ENCODE measurements around the gene TNFSF12.
A peak's percentile ranks its signal among the peaks of the same experiment; 100 is the strongest.

The TNFSF12 gene

DNA sequence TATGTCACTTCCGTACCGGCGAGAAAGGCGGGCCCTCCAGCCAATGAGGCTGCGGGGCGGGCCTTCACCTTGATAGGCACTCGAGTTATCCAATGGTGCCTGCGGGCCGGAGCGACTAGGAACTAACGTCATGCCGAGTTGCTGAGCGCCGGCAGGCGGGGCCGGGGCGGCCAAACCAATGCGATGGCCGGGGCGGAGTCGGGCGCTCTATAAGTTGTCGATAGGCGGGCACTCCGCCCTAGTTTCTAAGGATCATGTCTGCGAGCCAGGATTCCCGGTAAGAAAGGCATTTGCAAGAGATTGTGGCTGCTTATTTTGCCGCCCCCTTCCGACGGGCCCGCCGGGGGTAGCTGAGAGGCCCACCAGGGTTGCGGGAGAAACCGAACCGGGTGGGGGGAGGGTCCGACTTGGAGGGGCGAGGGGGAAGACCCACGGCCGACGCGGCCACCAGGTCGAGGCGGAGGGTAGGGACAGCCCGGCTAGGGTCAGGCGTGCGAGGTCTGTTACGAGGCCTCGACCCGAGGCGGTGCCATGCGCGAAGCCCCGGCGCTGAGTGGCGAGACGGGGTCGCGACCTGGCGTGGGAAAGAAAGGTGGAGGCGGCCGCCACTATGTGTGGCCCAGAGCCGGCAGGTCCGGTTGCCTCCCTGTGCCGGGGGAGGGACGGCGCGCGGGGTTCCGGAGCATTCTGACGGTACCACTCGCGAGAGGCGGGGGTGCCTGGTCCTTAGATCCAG is 23.9 kb downstream of the TNFSF12 start:
- peak; percentile 98 for DNase-seq

- DNase-seq = peak; percentile 74
Observed at GRCh38 chr17:7573324-7574080, 24.6 kb downstream of the TNFSF12 start.

DNA sequence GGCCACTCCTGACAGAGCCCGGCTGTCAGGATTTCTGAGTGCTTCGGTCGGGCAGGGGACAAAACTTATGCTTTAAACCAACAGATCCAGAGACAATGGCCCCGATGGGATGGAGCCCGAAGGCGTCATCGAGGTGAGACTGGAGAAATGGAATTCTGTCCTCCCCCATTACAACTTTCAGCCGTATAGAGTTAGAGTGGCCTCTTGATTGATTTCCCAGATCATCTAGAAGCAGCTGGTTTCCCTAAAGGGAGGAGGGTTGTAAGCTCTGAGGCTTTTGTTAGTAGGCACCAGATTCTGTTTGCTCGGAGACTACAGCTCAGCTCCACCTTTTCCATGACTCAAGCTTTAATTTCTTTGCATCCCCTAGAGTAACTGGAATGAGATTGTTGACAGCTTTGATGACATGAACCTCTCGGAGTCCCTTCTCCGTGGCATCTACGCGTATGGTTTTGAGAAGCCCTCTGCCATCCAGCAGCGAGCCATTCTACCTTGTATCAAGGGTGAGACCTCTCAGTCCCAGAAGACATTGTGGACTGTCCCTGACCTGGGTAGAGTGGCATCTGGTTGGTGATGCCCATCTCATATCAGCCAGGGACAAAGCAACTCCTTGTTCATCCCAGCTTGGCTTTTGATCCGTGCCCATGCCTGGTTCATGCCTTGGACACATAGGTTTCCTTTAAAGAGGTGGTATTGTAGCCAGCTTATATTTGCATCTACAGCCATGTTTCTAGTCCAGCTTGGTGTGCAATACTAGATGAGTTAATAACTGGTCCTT is 25.5 kb downstream of the TNFSF12 start:
- no peak for DNase-seq

GRCh38 chr17:7575481-7575883 is 26.6 kb downstream of the TNFSF12 start:
- DNase-seq = no peak

GRCh38 chr17:7575959-7576358 is 27.1 kb downstream of the TNFSF12 start:
- no peak for DNase-seq

DNA sequence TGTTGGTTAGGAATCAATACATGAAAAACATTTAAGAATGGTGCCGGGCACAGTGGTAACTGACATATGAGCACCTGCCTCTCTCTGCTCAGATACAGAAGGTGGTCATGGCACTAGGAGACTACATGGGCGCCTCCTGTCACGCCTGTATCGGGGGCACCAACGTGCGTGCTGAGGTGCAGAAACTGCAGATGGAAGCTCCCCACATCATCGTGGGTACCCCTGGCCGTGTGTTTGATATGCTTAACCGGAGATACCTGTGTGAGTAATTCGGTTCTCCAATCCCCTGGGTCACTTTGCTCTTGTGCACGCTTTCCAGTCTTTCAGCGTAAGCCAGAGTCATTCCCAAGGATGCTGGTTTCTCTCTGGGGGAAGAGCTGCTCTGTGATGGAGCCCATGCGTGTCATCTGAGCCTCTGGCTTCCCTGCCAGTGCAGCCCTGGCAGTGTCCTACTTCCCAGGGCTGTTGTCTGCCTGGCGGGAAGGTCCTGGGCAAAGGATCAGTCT is 27.6 kb downstream of the TNFSF12 start:
- no peak for DNase-seq

GRCh38 chr17:7577327-7578199 is 28.7 kb downstream of the TNFSF12 start:
- DNase-seq = no peak

- DNase-seq = no peak
Observed at GRCh38 chr17:7579001-7579833, 30.4 kb downstream of the TNFSF12 start, which contains the start of gene CD68. Gene CD68, plus strand, starts transcription at chr17:7579638. Its CDS starts 40 bp downstream, at chr17:7579678.

- DNase-seq = no peak
Observed at GRCh38 chr17:7579834-7580603, 31.2 kb downstream of the TNFSF12 start.

GRCh38 chr17:7580604-7581575 is 32.0 kb downstream of the TNFSF12 start:
- DNase-seq = no peak

DNA sequence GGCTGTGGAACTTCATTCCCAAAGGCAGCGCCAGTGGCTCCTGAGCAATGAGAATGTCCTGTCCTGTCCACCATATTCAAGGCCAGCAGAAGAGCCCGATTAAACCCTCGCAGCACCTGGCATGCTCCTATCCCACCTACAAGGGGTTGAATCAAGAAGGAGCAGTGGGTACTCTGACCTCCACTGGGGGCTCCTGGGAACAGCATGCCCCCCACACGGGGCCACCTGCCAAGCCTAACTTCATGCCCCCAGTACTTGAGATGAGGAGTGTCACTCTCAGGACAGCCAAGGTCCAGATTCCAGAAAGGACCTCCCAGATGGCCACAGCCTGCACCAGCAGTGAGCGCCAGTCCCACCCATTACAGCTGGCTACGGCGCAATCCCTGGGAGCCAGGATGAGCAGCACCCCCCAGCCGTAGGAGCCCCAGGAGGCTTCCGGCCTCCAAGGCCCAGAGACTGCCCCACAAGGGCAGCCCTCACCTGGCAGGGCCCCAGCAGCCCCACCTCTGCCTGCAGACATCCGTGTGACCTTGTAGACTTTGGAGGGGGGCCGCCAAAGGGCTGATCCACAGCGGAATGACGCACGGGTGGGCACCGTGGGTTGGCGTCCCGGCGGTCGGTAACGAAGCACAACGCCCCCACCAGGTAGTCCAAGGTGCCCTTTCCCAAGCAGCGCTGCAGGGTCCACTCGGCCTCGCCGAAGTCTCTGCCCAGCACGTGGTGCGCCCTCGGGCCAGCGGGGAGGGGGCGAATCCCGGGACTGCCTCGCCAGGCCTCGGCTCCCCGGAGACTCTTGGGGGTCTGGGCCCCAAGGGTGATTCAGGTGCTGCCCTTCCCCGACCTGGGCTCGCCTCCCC is 33.8 kb downstream of the TNFSF12 start:
- DNase-seq = no peak

DNA sequence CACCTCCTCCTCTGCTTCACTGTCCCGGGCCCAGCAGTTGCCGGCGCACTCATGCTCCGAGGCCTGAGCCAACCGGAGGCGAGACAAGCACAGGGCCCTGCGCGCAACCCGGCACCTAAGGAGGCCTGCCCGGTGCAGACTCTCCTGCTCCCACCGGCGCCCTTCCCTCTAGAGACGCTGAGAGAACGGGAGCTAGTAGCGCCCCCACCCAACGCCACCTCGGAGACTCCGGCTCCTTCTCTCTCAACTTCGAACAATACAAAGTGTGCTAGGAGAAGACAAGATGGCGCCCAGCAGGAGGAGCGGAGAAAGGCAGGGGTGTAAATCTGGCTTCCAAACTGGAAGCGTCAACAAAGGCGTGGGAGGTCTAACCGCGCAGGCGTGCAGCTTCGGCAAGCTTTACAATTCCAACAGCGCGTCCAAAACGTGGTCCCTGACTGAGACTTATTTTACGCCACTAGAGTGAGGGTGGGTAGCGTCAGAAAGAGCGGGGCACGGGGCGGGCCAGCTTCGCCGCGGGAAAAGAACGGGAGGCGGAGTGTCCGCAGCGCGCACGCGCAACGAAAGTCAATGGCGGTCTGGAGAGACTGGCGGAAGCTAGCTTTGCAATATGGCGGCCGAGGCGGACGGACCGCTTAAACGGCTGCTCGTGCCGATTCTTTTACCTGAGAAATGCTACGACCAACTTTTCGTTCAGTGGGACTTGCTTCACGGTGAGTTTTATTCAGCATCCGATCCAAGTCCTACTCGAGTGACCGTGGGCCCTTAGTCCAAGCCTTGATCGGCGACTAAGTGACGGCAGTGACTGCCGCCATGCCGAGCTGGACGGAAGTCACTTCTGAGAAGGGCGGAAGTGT is 34.6 kb downstream of the TNFSF12 start, which contains the start of gene MPDU1:
Gene MPDU1 (plus strand): TSS at position 600 of the 857 bp plus-strand sequence. CDS start 11 bp downstream, at position 611.
- DNase-seq = peak; percentile 98

- DNase-seq = peak; percentile 46
Observed at GRCh38 chr17:7586673-7587419, 38.0 kb downstream of the TNFSF12 start.

DNA sequence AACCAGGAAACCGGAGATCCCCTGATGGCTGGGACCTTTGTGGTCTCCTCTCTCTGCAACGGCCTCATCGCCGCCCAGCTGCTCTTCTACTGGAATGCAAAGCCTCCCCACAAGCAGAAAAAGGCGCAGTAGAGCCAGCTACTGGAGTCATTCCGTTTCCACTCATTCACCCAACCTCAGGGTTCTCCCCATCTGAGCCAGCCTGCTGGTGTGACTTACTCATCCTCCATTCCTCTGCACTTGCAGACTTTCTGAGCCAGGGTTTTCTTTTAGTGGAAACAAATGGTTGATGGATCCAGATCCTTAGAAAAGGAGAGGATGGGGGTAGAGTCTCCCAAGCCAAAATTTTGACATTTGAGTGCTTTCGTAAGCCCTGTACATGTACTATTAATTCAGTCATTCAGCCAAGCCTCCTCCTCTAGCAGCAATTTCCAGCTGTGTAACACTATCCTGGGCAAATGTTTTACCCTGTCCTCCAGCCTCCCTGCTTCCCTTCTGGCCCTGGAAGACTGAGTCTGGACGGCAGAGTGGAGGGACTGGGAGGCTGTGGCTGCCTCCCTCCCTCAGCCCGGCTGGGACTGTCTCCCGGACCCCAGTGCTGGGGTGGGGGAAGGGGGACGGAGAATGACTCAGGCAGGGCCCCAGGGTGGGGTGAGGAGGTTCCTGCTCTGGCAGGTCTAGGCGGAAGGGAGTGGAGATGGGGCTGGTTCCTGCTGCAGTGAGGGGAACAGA is 38.7 kb downstream of the TNFSF12 start:
- DNase-seq = no peak

GRCh38 chr17:7588553-7589203 is 39.8 kb downstream of the TNFSF12 start:
- DNase-seq = no peak
